Vagina (tissue), 2 donors: Measurements from ENCODE around the gene MAP3K14. TPM values are rescaled to one million over a fixed set of nuclear protein-coding genes. Genes with fewer than 3 reads are reported as not detected.
A peak's percentile ranks its signal among the peaks of the same experiment; 100 is the strongest.

Experiments used
- DNase-seq, 2 donors: peaks; one replicate each; pipeline ENCODE4 v3.0.0-alpha.2; 2017; ENCODE audit errors: extremely low spot score in 2 of 2
- H3K27ac ChIP-seq: fragments of 200-600 bp; sonication (generic); one replicate; pipeline ENCODE4 v1.5.1; 2019
- H3K27me3 ChIP-seq: fragments of 200-600 bp; sonication (generic); one replicate; pipeline ENCODE4 v1.5.1; 2019
- H3K36me3 ChIP-seq, 2 donors: fragments of 200-600 bp; sonication (generic); one replicate each; pipeline ENCODE4 v1.5.1; 2017 to 2019
- H3K4me1 ChIP-seq: fragments of 200-600 bp; sonication (generic); one replicate; pipeline ENCODE4 v1.5.1; 2019
- H3K4me3 ChIP-seq, 2 donors: fragments of 200-600 bp; sonication (generic); 1 replicate in 1 of 2; 2 replicates in 1 of 2; pipeline ENCODE4 v1.5.1; 2016 to 2019
- H3K9me3 ChIP-seq: fragments of 200-600 bp; sonication (generic); one replicate; pipeline ENCODE4 v1.5.1; 2019
- CTCF ChIP-seq, 3 experiments: fragments of 450-650 bp in 2 of 3; fragments of 200-600 bp in 1 of 3; sonication (generic) in 1 of 3; IDR thresholded peaks; one replicate each; pipeline ENCODE4 v1.5.1; 2017 to 2019; ENCODE audit warnings: antibody characterized with exemption in 3 of 3, mild to moderate bottlenecking in 2 of 3, moderate library complexity in 2 of 3
- POLR2A ChIP-seq, 2 donors: fragments of 450-650 bp; IDR thresholded peaks; one replicate each; pipeline ENCODE4 v1.6.1; 2017; ENCODE audit warnings: antibody characterized with exemption in 2 of 2, mild to moderate bottlenecking in 2 of 2, moderate library complexity in 2 of 2
- POLR2AphosphoS5 ChIP-seq, 2 donors: sonication (generic); formaldehyde crosslinking; IDR thresholded peaks; one replicate each; pipeline ENCODE4 v1.9.0; 2017; ENCODE audit warnings: antibody characterized with exemption in 2 of 2, mild to moderate bottlenecking in 2 of 2, low read depth in 1 of 2; ENCODE audit not compliant: insufficient read depth in 1 of 2
- intact Hi-C: fragments of 100-400 bp; cut with DNase I; formaldehyde crosslinking; loops from one replicate; pipeline ENCODE4 v1.15.1; 2023
- total RNA-seq: library from RNA; depleted of rRNA; stranded (reverse); fragments of >200 nt; gene quantifications from one replicate; pipeline ENCODE4 v1.2.3, GENCODE V29; 2016

Gene MAP3K14
- total RNA-seq, 1 donor from 2014 or later, result 9.8 TPM

- no peaks in the 10 kb centered on the region for H3K27me3 ChIP-seq
- H3K27ac ChIP-seq, result no peak overlapping the region
- intact Hi-C loops, result no loop called here
Observed at GRCh38 chr17:45251931-45252330, 64.9 kb downstream of the MAP3K14 start.

GRCh38 chr17:45248132-45248957, 68.5 kb downstream of the MAP3K14 start:
- Histone ChIP-seq H3K27ac (peak overlapping the region; percentile 63), H3K9me3 (no peaks in the 10 kb centered on the region), H3K27me3 (no peaks in the 10 kb centered on the region), H3K36me3 (peaks cover 0 to 12% of the 10 kb centered on the region in 2 donors), H3K4me1 (peaks cover 16% of the 10 kb centered on the region), H3K4me3 (peak overlapping the region; percentile 57 to 59)
- no peak for DNase-seq
- intact Hi-C loops, result no loop called here
- no peak for TF ChIP-seq POLR2A (IDR thresholded peaks at IDR 0.05)
- no peak for TF ChIP-seq POLR2AphosphoS5 (IDR thresholded peaks at IDR 0.05; ENCODE audit: insufficient read depth in 1 of 2, low read depth in 1 of 2)
- TF ChIP-seq CTCF (IDR thresholded peaks at IDR 0.05), result no peak

More at GRCh38 chr17:45251931-45252330, 64.9 kb downstream of the MAP3K14 start:
- H3K4me3 ChIP-seq, result no peak overlapping the region
- H3K36me3 ChIP-seq, result no peaks in the 10 kb centered on the region
- no peaks in the 10 kb centered on the region for H3K9me3 ChIP-seq
- TF ChIP-seq POLR2AphosphoS5 (IDR thresholded peaks at IDR 0.05; ENCODE audit: insufficient read depth in 1 of 2, low read depth in 1 of 2) (no peak), POLR2A (IDR thresholded peaks at IDR 0.05) (no peak), CTCF (IDR thresholded peaks at IDR 0.05) (no peak)
- no peak for DNase-seq
- H3K4me1 ChIP-seq, result peaks cover 11% of the 10 kb centered on the region

GRCh38 chr17:45247429-45248131, 69.2 kb downstream of the MAP3K14 start:
- H3K9me3 ChIP-seq, result no peaks in the 10 kb centered on the region
- DNase-seq, result no peak
- H3K36me3 ChIP-seq, result peaks cover 0 to 12% of the 10 kb centered on the region in 2 donors
- H3K4me3 ChIP-seq, result peak overlapping the region; percentile 57 to 59
- peak overlapping the region; percentile 63 for H3K27ac ChIP-seq
- intact Hi-C loops, result no loop called here
- peaks cover 16% of the 10 kb centered on the region for H3K4me1 ChIP-seq
- H3K27me3 ChIP-seq, result no peaks in the 10 kb centered on the region
- TF ChIP-seq POLR2A (IDR thresholded peaks at IDR 0.05), result peak in 1 of 2 donors; percentile 29
- TF ChIP-seq CTCF (IDR thresholded peaks at IDR 0.05), result no peak
- peak; percentile 31 to 78 for TF ChIP-seq POLR2AphosphoS5 (IDR thresholded peaks at IDR 0.05; ENCODE audit: insufficient read depth in 1 of 2, low read depth in 1 of 2)

GRCh38 chr17:45246861-45247428, 69.9 kb downstream of the MAP3K14 start:
- Histone ChIP-seq H3K4me3 (peak overlapping the region; percentile 57 to 59), H3K9me3 (no peaks in the 10 kb centered on the region), H3K4me1 (peaks cover 16% of the 10 kb centered on the region), H3K36me3 (peaks cover 0 to 12% of the 10 kb centered on the region in 2 donors), H3K27ac (peak overlapping the region; percentile 63), H3K27me3 (no peaks in the 10 kb centered on the region)
- intact Hi-C loops, result no loop called here
- no peak for DNase-seq
- TF ChIP-seq CTCF (IDR thresholded peaks at IDR 0.05) (peak in 1 of 3 experiments; percentile 6), POLR2A (IDR thresholded peaks at IDR 0.05) (no peak)
